ENCODE results near the gene RGL2.
A peak's percentile ranks its signal among the peaks of the same experiment; 100 is the strongest.

RGL2 gene

DNA sequence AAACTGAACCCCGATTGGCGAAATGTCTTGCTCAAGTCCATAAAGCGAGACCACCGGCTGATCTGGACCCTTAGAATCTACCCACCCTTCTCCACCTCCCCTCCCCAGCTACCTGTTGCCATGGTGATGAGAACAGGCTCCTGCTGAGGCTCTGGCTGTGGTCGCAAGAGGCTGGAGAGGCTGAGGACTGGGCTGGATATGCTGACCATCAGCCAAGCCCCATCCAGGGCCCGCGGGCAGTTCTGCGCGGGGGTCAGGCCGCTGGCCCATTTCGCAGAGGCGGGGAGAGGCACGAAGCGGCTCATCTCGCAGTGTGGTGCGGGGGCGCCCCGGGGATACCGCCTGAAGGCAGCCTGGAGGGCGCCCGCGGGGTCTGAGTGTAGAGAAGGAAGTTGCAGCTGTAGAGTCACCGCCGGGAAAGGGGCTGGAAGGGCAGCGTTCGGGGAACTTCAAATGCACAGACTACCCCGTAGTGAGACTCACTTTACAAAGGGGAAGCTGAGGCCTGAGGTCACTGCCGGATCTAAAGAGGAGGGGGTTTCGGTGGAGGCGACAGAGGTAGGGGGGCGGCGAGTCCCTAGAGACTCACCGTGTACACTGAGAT is 14.5 kb upstream of the RGL2 start:
- TF ChIP-seq, protein P1, sequence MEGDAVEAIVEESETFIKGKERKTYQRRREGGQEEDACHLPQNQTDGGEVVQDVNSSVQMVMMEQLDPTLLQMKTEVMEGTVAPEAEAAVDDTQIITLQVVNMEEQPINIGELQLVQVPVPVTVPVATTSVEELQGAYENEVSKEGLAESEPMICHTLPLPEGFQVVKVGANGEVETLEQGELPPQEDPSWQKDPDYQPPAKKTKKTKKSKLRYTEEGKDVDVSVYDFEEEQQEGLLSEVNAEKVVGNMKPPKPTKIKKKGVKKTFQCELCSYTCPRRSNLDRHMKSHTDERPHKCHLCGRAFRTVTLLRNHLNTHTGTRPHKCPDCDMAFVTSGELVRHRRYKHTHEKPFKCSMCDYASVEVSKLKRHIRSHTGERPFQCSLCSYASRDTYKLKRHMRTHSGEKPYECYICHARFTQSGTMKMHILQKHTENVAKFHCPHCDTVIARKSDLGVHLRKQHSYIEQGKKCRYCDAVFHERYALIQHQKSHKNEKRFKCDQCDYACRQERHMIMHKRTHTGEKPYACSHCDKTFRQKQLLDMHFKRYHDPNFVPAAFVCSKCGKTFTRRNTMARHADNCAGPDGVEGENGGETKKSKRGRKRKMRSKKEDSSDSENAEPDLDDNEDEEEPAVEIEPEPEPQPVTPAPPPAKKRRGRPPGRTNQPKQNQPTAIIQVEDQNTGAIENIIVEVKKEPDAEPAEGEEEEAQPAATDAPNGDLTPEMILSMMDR (IDR thresholded peaks at IDR 0.05; ENCODE audit: low read length, missing control alignments) = no peak
- H3K4me3 ChIP-seq (replicated peaks; ENCODE audit: low read depth, low read length) = peak overlapping the region; percentile 92
- DNase-seq (ENCODE audit: low read depth) = no peak

- peak overlapping the region; percentile 92 for H3K4me3 ChIP-seq (replicated peaks; ENCODE audit: low read depth, low read length)
- TF ChIP-seq, protein P1 (IDR thresholded peaks at IDR 0.05; ENCODE audit: low read length, missing control alignments) = no peak
- DNase-seq (ENCODE audit: low read depth) = peak; percentile 75
Measured at GRCh38 chr6:33312361-33313104, 13.8 kb upstream of the RGL2 start.

DNA sequence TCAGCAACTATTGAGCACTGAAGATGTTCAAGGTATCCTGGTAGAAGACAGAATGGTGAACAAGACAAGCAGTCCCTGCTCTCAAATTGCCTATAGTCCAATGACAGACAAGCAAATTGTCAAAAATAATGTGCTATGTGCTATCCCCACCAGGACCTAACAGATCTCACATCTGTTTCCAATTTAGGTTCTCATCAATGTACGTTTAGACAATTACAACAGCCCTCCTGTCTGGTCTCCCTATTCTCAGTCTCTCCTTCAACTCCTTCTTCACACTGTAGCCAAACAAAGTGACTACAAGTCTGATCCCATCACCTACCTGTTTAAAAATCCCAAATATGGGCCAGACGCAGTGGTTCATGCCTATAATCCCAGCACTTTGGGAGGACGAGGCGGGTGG is 7.6 kb upstream of the RGL2 start:
- TF ChIP-seq, protein P1 (IDR thresholded peaks at IDR 0.05; ENCODE audit: low read length, missing control alignments) = no peak
- no peak overlapping the region for H3K4me3 ChIP-seq (replicated peaks; ENCODE audit: low read depth, low read length)
- DNase-seq (ENCODE audit: low read depth) = no peak

GRCh38 chr6:33305052-33305451 is 6.3 kb upstream of the RGL2 start:
- no peak overlapping the region for H3K4me3 ChIP-seq (replicated peaks; ENCODE audit: low read depth, low read length)
- no peak for DNase-seq (ENCODE audit: low read depth)
- TF ChIP-seq, protein P1 (IDR thresholded peaks at IDR 0.05; ENCODE audit: low read length, missing control alignments) = no peak

- DNase-seq (ENCODE audit: low read depth) = no peak
- TF ChIP-seq, protein P1 (IDR thresholded peaks at IDR 0.05; ENCODE audit: low read length, missing control alignments) = no peak
- H3K4me3 ChIP-seq (replicated peaks; ENCODE audit: low read depth, low read length) = no peak overlapping the region
Measured at GRCh38 chr6:33304216-33304615, 5.5 kb upstream of the RGL2 start.

DNA sequence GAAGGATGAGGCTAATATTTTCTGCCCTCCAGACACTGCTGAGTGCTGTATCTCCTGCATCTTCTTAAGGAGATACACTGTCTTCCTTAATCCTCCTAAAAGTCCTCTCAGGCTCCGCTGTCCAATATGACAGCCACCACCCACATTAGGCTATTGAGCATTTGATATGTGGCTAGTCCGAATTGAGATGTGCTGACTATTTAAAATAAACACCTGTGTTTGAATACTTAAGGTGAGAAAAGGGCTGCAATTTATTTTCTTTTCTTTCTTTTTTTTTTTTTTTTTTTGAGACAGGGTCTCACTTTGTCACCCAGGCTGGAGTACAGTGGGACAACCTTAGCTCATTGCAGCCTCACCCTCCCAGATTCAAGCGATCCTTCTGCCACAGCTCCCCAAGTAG is 3.1 kb upstream of the RGL2 start:
- DNase-seq (ENCODE audit: low read depth) = no peak
- TF ChIP-seq, protein P1 (IDR thresholded peaks at IDR 0.05; ENCODE audit: low read length, missing control alignments) = no peak
- no peak overlapping the region for H3K4me3 ChIP-seq (replicated peaks; ENCODE audit: low read depth, low read length)

All from fibroblast of pulmonary artery (primary cell).